Activated naive CD4-positive, alpha-beta T cell treated with anti-CD3 and anti-CD28 coated beads, Interleukin-2, amount 50 U/mL, for 16 hours (primary cell): ENCODE measurements around the gene TARM1.
A peak's percentile ranks its signal among the peaks of the same experiment; 100 is the strongest.
"Not testable (repeated sequence)": the region's sequence is repeated elsewhere in the genome, so short reads cannot be mapped to it uniquely, and the experiment has no call there.

ENCODE experiments used
- DNase-seq: peaks from one replicate; pipeline ENCODE4 v3.0.0-alpha.2; 2020

The TARM1 gene

DNA sequence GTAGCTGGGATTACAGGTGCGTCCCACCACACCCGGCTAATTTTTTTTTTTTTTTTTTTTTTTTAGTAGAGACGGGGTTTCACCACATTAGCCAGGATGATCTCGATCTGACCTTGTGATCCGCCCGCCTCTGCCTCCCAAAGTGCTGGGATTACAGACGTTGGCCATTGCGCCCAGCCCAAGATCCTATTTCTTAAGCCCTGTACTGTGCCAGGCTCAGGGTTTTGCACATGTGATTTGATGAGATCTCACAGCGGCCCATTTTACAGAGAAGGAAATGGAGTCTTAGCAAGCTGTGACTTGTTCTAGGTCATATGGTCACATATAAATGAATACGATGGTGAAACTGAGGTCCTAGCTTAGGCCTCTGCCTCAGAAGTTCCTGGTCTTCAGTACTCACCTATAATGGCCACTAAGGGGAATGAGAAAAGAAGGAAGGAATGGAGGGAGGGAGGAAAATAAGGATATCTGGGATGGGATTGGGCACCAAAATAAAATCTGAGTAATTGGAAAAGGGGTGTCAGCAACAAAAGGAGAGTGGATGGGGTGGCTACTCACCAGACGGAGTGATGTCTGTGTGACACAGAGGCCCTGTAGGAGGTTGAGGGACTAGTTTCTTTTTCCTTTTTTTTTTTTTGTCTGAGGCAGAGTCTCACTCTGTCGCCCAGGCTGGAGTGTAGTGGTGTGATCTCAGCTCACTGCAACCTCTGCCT is 18.2 kb upstream of the TARM1 start:
- no peak for DNase-seq

DNA sequence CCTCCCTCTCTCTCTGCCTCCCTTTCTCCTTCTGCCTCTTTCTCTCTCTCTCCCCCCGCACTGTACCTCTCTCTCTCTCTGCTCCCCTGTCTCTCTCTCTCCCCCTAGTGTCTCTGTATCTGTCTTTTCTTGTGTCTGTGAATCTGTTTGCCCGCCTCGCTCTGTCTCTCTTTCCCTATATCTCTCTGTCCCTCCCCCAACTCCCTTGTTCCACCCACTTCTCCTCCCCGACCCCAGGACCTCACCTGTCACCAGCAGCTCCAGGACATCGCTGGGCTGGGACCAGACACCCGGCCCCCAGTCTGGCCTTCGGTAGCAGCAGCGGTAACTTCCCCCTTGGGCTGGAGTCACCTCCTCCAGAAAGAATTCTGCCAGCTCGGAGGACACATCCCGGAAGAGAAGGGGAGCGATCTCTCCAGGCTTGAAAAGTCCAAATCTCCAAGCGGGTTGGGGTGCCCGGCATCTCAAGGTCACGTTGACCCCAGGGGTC is 15.5 kb upstream of the TARM1 start:
- no peak for DNase-seq

DNA sequence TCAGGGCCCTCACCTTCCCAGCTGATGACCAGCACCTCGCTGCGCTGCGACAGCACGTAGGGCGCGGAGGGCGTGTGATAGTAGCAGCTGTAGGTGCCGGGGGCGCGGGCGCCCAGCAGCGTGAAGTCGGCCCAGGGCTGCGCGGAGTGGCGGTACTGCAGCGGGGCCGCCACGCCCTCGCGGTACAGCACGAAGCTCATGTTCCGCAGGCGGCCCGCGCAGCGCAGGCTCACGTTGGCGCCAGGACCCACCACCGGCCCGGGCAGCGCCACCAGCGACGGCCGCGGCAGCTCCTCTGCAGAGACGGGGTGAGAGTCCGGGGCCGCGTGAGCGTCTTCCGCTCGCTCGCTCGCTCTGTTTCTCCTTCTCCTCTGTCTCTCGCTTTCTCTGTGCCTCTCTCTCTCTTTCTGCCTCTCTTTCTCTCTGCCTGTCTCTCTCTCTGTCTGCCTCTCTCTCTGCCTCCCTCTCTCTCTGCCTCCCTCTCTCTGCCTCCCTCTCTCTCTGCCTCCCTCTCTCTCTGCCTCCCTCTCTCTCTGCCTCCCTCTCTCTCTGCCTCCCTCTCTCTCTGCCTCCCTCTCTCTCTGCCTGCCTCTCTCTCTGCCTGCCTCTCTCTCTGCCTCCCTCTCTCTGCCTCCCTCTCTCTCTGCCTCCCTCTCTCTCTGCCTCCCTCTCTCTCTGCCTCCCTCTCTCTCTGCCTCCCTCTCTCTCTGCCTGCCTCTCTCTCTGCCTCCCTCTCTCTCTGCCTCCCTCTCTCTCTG is 14.9 kb upstream of the TARM1 start:
- DNase-seq, result peak; percentile 64

DNA sequence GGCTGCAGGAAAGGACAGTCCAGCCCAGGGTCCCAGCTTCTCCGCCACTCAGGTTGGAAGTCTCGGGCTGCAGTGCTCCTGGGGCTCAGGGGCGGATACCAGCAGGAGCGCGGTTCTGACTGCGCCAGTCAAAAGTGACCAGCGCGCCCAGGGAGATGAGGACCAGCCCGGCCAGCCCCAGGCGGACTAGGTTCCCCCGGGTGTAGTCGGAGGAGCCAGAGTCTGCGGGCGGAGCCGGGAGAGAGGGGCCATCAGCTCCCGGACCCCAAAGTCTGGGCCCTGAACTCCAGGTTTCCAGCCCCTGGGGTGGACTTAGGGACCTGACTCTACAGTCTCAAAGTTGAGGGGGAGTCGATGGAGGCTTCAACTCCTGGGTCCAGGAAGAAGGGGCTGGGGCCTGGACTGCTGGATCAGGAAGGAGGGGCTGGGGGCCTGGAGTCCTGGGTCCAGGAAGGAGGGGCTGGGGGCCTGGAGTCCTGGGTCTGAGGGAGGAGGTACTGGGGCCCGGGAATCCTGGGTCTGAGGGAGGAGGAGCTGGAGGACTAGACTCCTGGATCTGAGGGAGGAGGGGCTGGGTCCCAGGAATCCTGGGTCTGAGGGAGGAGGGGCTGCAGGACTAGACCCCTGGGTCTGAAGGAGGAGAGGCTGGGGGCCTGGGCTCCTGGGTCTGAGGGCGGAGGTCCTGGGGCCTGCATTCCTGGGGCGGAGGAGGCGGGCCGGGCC is 14.1 kb upstream of the TARM1 start:
- DNase-seq, result no peak

DNA sequence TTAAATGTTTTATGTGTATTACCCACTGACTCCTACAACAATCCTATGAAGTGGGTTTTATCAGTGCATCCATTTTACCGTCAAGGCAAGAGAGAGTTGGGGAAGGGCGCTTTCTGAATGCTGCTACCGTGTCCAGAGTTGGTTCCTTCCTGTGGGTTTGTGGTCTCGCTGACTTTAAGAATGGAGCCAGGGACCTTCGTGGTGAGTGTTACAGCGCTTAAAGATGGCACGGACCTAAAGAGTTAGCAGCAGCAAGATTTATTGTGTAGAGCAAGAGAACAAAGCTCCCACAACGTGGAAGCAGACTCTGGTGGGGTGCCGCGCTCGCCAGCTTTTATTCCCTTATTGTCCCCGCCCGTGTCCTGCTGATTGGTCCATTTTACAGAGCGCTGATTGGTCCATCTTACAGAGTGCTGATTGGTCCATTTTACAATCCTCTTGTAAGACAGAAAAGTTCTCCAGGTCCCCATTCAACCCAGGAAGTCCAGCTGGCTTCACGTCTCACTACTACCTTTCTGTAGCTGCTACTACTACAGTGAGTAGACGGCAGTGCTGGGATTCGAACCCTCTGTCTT is 13.3 kb upstream of the TARM1 start:
- no peak for DNase-seq

DNA sequence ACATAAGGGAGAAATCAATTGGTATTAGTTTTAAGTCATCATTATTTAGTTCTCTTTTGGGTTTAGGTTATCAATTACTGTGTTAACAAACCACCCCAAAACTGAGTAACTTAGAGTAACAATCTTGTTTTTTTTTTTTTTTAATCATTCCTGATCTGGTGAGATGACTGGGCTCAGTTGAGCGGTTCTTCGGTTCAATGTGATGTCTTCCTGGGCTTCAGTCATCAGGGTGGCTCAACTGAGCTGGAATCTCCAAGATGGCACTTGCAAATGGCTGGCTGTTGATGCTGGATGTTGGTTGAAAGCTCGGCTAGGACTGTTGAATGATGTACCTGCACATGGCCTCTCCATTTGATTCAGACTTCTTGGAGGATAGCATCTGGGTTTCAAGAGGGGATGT is 3.2 kb upstream of the TARM1 start:
- DNase-seq, result no peak

DNA sequence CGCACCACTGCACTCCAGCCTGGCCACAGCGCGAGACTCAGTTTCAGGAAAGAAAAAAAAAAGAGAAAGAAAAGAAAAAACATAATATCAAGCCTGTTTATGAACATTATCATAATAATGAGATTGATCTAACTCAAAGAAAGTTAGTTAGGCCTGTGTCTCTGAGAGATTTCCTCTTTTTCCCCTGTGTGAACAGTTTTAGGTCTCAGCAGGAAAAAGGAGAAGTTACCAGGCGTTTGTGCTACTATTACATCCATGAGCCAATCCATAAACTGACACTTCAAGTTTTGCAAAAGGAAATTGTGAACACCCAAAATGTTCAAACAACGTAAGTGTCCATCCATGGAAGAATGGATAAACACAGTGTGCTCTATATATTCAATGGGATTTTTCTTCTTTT is 3.8 kb downstream of the TARM1 start:
- DNase-seq, result no peak

DNA sequence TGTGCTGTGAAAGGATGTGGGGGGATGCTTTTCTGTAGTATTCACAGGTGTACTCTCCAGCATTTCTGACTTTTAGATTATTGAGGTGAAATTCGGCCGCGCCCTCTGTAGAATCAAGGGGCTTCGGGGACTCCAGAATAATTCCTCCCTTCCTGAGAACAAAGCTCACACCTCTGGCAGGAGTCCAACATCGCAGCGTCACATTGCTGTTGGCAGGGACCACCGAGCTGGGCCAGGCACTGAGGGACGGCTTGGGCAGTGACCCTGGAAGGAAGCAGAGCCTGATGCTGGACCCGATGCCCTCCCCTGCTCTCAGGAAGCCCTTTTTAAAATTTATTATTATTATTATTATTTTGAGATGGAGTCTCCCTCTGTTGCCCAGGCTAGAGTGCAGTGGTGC is 6.3 kb downstream of the TARM1 start:
- no peak for DNase-seq

DNA sequence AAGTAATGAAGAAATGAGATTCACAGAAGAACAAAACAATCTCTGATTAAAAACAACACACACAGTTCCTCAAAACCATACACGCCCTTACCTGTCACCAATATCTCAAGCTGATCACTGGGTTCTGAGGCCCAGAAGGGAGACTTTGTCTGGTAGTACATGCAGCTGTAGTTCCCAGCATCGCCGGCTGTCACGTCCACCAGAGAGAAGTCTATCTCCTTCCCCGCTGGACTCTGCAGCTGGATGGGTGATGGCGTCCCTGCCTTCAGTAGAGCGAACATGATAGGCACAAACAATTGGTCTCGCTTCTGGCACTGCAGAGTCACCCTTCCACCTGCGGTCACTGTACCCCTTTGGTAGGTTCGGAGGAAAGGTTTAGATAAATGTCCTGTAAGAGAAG is 7.3 kb downstream of the TARM1 start:
- DNase-seq, result no peak

DNA sequence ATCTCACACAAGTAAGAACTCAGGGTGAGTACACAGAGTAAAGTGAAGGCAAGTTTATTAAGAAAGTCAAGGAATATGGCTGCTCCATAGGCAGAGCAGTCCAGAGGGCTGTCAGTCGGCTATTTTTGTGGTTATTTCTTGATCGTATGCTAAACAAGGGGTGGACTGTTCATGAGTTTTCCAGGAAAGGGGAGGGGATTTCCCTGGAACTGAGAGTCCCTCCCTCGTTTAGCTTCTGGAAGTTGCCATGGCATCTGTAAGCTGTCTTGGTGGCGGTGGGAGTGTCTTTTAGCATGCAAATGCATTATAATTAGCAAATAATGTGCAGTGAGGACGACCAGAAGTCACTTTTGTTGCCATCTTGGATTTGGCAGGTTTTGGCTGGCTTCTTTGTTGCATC is 11.7 kb downstream of the TARM1 start:
- DNase-seq, result no peak

DNA sequence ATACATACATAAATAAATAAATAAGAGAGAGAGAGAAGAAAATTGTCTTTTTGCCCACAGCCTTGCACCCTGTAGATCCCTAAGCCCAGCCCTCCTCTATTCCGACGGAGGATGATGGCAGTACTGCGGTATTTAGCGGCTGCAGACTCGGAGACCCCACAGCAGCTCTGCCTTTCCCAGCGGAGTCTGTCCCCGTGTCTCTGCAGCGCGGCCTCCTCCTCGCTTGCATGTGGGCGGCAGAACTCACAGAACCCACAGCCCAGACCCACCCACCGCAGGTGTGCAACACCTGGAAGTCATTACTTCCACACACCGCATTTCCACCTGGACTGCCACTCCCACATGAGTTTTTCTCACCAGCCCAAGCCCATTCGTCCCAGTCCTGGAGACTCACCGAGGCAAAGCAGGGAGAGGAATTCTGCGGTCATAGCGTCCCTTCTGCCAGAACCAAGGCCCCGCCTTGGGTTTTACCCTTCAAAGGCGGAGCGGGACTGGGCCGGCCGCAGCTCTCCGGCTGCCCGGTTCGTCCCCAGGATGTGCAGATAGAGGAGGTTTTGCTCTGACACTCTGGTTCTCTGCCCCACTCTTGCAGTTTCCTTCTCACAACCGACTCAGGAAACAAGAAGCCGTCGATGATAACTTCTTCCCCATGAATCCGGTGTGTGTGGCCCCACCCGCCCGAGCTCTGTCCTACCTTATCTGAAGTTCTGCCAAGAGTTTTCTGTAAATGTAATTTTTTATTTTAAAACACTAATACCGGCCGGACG is 17.6 kb downstream of the TARM1 start, which contains the start of gene VSTM1:
Gene VSTM1 (minus strand): TSS at position 548 of the 767 bp plus-strand sequence. CDS start 120 bp downstream, at position 428.
- DNase-seq, result no peak

DNA sequence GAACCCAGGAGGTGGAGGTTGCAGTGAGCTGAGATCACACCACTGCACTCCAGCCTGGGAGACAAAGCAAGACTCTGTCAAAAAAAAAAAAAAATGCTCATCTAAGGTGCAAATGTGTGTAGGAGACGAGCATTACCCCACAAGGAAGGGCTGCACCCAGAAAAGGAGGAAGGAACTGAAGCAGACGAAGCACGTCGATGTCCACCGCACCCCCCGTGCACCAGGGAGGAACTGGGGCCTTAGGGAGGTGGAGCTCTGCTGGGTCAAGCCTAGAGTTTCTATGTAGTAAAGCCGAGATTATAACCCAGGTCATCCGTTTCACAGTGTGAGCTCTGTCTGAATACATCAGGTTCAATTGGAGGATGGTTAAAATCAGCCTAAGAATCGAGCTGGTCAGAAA is 18.5 kb downstream of the TARM1 start:
- DNase-seq, result no peak

DNA sequence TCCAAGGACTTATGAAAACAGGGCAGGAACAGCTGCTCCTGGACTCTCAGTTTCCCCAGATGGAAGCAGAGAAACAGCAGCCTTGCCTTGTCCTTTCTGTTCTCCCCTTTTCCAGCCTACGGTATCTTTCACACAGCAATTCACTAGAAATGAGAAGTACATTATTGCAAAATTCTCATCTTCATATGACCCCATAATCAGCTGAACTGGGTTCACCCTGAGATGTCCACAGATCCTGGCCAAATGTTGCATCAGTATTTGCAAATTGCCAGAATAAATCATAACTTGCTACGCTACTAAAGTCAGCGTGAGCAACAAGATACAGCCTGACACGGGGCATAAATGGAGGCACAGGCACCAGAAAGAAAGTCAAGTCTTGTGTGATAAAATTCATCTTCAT is 33.5 kb downstream of the TARM1 start:
- no peak for DNase-seq

DNA sequence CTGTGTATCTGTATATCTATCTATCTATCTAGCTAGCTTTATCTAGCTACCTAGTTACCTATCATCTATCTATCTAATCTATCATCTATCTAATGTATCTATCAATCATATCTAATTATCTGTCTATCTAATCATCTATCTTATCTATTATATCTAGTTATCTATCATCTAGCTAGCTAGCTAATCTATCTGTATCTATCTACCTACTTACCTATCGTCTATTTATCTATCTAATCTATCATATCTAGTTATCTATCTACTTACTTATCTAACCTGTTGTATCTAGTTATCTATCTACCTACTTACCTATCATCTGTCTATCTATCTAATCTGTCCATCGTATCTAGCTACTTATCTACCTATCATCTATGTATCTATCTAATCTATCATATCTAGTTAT is 35.4 kb downstream of the TARM1 start:
- no peak for DNase-seq

DNA sequence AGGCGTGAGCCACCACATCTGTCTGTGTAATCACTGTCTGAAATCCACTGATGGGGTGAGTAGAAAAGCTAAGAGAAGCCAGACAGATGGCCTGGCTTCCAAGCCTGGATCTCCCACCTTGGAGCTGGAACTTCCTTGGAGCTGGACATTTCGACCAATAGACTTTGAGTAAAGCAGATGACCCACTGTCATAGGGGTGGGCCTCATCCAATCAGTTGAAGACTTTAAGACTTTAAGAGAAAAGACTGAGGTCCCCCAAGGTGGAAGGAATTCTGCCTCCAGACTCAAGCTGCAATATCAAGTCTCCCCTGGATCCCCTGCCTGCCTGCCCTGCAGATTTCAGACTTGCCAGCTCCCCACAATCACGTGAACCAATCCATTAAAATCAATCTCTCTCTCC is 38.2 kb downstream of the TARM1 start:
- no peak for DNase-seq

DNA sequence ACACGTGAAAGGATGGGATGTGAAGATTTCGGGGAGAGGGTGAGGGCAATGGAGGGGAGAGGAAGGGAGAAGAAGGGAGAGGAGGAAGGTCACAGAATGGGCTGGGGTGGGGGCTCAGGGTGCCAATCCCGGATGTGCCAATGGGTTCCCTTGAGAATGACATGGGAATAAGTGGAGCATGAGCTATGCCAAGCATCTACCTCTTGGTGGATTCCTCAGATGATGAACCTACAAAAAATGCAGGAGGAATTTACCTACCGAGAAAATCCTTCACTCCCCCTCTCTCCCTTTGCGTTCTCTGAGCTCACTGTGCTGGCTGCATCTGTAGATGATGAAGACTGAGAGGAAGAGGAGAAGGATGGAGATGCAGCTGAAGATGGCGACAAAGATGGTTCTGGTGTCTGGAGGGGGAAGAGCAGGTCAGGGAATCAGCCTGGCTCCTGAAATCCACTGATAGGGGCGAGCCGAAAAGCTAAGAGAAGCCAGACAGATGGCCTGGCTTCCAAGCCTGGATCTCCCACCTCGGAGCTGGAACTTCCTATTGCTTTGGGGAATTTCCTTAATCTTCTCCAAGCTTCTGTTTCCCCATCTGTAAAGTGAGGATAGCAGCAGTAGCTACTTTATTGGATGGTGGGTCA is 39.1 kb downstream of the TARM1 start:
- no peak for DNase-seq

DNA sequence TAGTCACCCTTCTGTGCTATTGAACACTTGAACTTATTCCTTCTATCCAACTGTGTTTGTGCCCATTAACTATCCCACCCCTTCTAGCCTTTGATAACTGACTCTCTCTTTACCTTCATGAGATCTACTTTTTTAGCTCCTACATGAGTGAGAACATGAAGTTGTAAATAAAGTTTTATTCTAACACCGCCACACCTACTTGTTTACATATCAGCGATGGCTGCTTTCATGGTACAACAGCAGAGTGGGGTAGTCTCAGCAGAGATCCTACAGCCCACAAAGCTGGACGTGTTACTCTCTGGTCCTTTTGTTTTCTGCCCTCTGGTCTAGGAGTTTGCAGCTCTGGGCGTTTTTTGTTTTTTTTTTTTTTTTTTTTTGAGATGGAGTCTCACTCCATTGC is 41.2 kb downstream of the TARM1 start:
- no peak for DNase-seq

DNA sequence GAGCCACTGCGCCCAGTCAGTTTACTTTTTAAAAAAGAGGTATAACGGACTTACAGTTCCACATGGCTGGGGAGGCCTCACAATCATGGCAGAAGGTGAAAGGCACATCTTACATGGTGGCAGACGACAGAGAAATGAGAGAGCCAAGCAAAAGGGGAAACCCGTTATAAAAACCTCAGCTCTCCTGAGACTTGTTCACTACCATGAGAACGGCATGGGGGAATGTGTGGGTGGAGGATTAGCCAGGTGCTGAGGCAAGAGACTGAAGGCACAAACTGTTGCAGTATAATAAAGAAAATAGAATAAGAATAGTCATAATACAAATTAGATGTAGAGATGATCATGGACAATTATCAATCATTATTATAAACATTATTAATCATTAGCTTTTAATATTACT is 44.6 kb downstream of the TARM1 start:
- not testable (repeated sequence) for DNase-seq

DNA sequence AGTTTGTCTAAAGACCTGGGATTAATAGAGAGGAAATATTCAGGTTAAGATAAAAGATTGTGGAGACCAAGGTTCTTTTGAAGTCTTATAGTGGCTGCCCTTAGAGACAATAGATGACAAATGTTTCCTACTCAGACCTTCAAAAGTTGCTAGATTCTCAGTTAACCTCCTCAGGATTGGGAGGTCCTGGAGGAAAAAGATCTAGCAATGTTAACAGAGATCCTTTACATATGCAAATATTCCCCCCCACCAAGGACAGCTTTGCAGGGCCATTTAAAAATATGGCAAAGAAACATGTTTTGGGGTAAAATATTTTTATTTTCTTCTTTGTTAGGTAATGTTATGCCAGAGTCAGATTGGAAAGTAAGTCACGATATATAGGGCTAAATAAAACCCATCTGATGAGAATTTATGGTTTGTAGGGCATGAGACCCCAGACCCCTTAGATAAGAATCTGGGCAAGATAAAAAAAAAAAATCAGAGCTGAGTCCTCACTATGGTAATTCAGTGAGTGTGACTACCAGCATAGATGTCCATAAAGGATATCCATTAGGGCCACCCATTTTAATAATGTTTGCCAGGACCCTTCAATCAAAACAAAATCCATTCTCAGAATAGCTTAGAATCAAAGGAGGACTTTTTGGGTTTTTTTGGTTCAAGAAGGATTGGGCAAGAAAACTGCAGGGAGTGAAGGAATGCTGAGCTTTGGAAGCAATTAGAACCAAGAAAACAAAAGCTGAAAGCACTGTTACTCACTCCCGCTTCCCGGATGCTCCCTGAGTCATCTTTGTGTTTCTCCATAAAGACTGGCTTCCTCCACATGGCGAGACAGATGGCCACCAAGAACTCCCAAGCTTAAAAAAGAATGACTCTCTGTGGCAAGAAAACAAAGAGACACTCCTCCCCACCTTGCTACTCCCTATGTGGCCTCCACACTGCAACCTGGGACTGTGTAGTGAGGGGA is 45.7 kb downstream of the TARM1 start:
- DNase-seq, result no peak

DNA sequence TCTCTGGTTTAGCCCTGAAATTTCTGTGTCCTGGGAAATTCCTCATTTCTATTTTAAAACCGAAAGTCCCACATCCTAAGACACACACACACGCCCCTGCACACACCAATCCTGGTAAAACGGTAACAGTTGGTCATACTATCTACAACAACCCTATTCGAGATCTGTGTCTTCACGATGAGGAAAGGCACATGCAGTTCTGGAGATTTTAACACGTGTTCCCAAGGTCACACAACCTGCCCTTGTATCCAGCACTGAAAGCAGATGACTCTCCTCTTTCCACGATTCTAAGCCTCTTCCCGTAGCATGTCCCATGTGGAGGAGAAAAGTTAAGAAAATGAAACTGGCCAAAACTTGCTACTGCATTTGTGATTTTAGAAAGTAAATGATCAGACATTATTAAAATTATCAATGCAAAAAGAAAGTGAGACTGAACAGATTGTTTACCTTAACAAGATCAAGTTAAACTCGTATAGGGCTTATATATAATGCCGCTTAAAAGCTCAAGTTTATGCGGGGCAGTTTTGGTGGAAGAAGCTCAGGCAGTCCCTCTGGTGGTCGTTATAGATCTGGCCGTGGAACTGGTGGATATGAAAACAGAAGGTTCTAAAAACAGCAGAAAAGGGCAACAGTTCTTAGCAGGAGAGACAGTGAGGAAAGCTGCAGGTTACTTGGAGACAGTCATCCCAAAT is 50.1 kb downstream of the TARM1 start:
- DNase-seq, result no peak
